A673 (cell line): ENCODE measurements around the gene GPSM1.

Experiments
- EZH2 ChIP-seq: fragments of 200-600 bp; sonication (generic); IDR thresholded peaks from 2 replicates; pipeline ENCODE4 v1.6.1; 2017; ENCODE audit warnings: borderline replicate concordance, low read depth, mild to moderate bottlenecking, mixed read lengths, antibody characterized with exemption, low read length; ENCODE audit not compliant: poor library complexity, severe bottlenecking
- TF ChIP-seq, protein P1 (sequence below): fragments of 300-800, 200-600 bp; sonication (generic); conservative IDR thresholded peaks from 2 replicates; pipeline ENCODE4 v1.5.1; 2017; ENCODE audit warnings: low read depth, mild to moderate bottlenecking, antibody characterized with exemption, low read length, moderate library complexity, mixed read lengths

DNA sequence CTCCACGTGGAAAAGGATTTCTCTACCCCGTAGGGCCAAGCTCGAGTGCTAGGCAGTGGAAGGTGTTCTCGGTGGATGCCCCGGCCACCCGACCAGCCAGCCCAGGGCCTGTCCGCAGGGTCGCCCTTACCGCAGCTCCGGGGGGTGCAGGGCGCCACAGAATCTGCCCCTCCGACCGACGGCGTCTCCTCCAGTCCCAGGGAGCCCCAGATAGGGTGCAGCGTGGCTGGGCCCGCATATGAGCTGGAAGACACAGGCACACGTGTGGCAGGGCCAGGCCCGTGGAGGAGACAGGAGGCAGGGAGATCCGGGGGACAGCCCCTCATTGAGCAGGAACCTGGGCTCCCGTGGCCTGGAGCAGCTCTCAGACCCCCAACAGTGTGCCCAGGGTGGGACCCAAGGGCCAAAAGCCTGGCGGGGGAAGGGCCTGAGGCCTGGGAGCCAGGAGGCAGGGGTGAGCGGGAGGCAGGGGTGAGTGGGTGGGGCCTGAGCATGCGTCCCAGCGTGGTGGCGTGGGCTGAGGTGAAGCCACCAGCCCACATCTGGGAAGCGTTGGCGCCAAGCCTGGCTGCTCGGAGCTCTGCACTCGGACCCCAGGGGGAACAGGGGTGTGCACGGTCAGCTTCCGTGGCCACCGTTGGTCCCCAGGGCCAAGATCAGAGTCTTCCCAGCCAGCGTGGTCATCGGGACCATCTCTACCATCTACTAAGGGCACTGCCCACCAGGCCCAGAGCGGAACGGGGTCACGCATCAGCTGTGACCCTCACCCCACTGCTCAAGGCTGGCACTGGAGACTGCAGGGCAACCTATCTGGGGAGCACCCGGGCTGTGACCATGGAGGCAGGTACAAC, 45.7 kb upstream of the GPSM1 start:
- TF ChIP-seq, protein P1, sequence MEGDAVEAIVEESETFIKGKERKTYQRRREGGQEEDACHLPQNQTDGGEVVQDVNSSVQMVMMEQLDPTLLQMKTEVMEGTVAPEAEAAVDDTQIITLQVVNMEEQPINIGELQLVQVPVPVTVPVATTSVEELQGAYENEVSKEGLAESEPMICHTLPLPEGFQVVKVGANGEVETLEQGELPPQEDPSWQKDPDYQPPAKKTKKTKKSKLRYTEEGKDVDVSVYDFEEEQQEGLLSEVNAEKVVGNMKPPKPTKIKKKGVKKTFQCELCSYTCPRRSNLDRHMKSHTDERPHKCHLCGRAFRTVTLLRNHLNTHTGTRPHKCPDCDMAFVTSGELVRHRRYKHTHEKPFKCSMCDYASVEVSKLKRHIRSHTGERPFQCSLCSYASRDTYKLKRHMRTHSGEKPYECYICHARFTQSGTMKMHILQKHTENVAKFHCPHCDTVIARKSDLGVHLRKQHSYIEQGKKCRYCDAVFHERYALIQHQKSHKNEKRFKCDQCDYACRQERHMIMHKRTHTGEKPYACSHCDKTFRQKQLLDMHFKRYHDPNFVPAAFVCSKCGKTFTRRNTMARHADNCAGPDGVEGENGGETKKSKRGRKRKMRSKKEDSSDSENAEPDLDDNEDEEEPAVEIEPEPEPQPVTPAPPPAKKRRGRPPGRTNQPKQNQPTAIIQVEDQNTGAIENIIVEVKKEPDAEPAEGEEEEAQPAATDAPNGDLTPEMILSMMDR = no peak
- no peak for TF ChIP-seq EZH2
